H1 (cell line): ENCODE data around the gene DLG5. TPM values are rescaled to one million over a fixed set of nuclear protein-coding genes. Genes with fewer than 3 reads are reported as not detected.

Experiments
- CTCF ChIA-PET: fragments of 300-600 bp; sonication (Branson Sonifier 250); formaldehyde crosslinking; loops from one replicate; lab custom pipeline; 2021; ENCODE audit not compliant: partially characterized antibody; lab: Charles Lee
- POLR2A ChIA-PET: fragments of 300-600 bp; sonication (Branson Sonifier 250); formaldehyde crosslinking; loops from one replicate; lab custom pipeline; 2021; ENCODE audit warnings: inconsistent platforms; ENCODE audit not compliant: partially characterized antibody; lab: Charles Lee
- DNase-seq, 2 experiments: peaks; one replicate each; pipeline versions ENCODE4 v3.0.0 to v3.0.0-alpha.2; 2010 to 2022; ENCODE audit warnings: low spot score in 2 of 2, low read depth in 1 of 2, mixed read lengths in 1 of 2
- FAIRE-seq: peaks from 2 replicates; lab custom pipeline; 2011; peaks lifted over from hg19 to GRCh38; lab: Jason Lieb, UNC
- H2AFZ ChIP-seq: 2 replicates; pipeline ENCODE4 v1.8.1; 2012; ENCODE audit warnings: low read length, inconsistent platforms
- H2AK5ac ChIP-seq: 2 replicates; pipeline ENCODE4 v1.6.1; 2013; ENCODE audit warnings: low read depth, low read length
- H2BK120ac ChIP-seq: replicated peaks from 2 replicates; pipeline ENCODE3; 2013; ENCODE audit warnings: low read depth, low read length, inconsistent platforms
- H2BK12ac ChIP-seq: 2 replicates; pipeline ENCODE4 v1.6.1; 2013; ENCODE audit warnings: low read depth, low read length
- H2BK15ac ChIP-seq: 2 replicates; pipeline ENCODE4 v1.6.1; 2013; ENCODE audit warnings: low read length
- H2BK20ac ChIP-seq: 2 replicates; pipeline ENCODE4 v1.6.1; 2013; ENCODE audit warnings: low read length
- H2BK5ac ChIP-seq: 2 replicates; pipeline ENCODE4 v1.6.1; 2013; ENCODE audit warnings: low read depth, low read length
- H3K14ac ChIP-seq: 2 replicates; pipeline ENCODE4 v1.6.1; 2013; ENCODE audit warnings: inconsistent platforms; ENCODE audit not compliant: insufficient read length
- H3K18ac ChIP-seq: 2 replicates; pipeline ENCODE4 v1.6.1; 2013; ENCODE audit warnings: low read length; ENCODE audit errors: extremely low read depth
- H3K23ac ChIP-seq: 2 replicates; pipeline ENCODE4 v1.6.1; 2013; ENCODE audit warnings: inconsistent platforms; ENCODE audit not compliant: insufficient read length
- H3K23me2 ChIP-seq: 2 replicates; pipeline ENCODE4 v1.6.1; 2013; ENCODE audit warnings: low read depth, low read length
- H3K27ac ChIP-seq: 2 replicates; pipeline ENCODE4 v1.6.1; 2011; ENCODE audit warnings: low read depth, low read length, inconsistent platforms
- H3K27me3 ChIP-seq, 4 experiments: replicated peaks in 1 of 4; 1 replicate in 1 of 4; 2 replicates in 3 of 4; pipeline versions ENCODE4 v1.6.1 to v1.8.1; 2011 to 2013; ENCODE audit warnings: low read length in 3 of 4, mild to moderate bottlenecking in 3 of 4, inconsistent platforms in 2 of 4, mixed read lengths in 2 of 4, moderate library complexity in 1 of 4; ENCODE audit not compliant: control insufficient read depth in 3 of 4, insufficient read depth in 3 of 4; ENCODE audit errors: extremely low read depth in 1 of 4
- H3K36me3 ChIP-seq, 4 experiments: 2 replicates each; pipeline versions ENCODE4 v1.6.1 to v1.8.1; 2011 to 2013; ENCODE audit warnings: mild to moderate bottlenecking in 4 of 4, low read length in 3 of 4, moderate library complexity in 2 of 4, control low read depth in 1 of 4, inconsistent platforms in 1 of 4; ENCODE audit not compliant: insufficient read depth in 4 of 4, control insufficient read depth in 2 of 4
- H3K4ac ChIP-seq: replicated peaks from 2 replicates; pipeline ENCODE3; 2013; ENCODE audit warnings: low read length, low read depth, mixed read lengths, inconsistent platforms; ENCODE audit not compliant: insufficient read length
- H3K4me1 ChIP-seq, 4 experiments: replicated peaks in 1 of 4; 1 replicate in 1 of 4; 2 replicates in 3 of 4; pipeline versions ENCODE4 v1.6.1 to v1.8.1; 2011 to 2013; ENCODE audit warnings: low read length in 3 of 4, inconsistent platforms in 2 of 4, mixed read lengths in 1 of 4; ENCODE audit not compliant: insufficient read depth in 4 of 4, control insufficient read depth in 3 of 4
- H3K4me2 ChIP-seq, 2 experiments: 2 replicates each; pipeline versions ENCODE4 v1.6.1 to v1.8.1; 2011 to 2013; ENCODE audit warnings: low read depth in 2 of 2, low read length in 2 of 2, control low read depth in 1 of 2, inconsistent platforms in 1 of 2, mild to moderate bottlenecking in 1 of 2; ENCODE audit not compliant: insufficient read depth in 1 of 2
- H3K4me3 ChIP-seq, 4 experiments: fragments of 200-600, 300-600 bp in 1 of 4; sonication (generic), shearing (Covaris generic), sonication (Bioruptor Twin) in 1 of 4; 2 replicates each; pipeline versions ENCODE4 v1.5.1 to v1.8.1; 2011 to 2016; ENCODE audit warnings: low read length in 4 of 4, low read depth in 3 of 4, control low read depth in 2 of 4, inconsistent platforms in 2 of 4, mild to moderate bottlenecking in 2 of 4, mixed read lengths in 1 of 4, moderate library complexity in 1 of 4; ENCODE audit not compliant: insufficient read depth in 2 of 4; ENCODE audit errors: extremely low read depth in 1 of 4
- H3K56ac ChIP-seq: replicated peaks from 2 replicates; pipeline ENCODE3; 2013; ENCODE audit warnings: low read depth, mild to moderate bottlenecking, mixed read lengths, low read length, inconsistent platforms; ENCODE audit not compliant: insufficient read length
- H3K79me1 ChIP-seq: 2 replicates; pipeline ENCODE4 v1.6.1; 2013; ENCODE audit warnings: low read depth, low read length, control low read depth
- H3K79me2 ChIP-seq, 2 experiments: 2 replicates each; pipeline versions ENCODE4 v1.6.1 to v1.8.1; 2012 to 2013; ENCODE audit warnings: low read length in 2 of 2, mild to moderate bottlenecking in 2 of 2, inconsistent platforms in 1 of 2; ENCODE audit not compliant: insufficient read depth in 2 of 2, control insufficient read depth in 1 of 2
- H3K9ac ChIP-seq, 4 experiments: replicated peaks in 1 of 4; 1 replicate in 1 of 4; 2 replicates in 3 of 4; pipeline versions ENCODE4 v1.6.1 to v1.8.1; 2011 to 2013; ENCODE audit warnings: low read depth in 3 of 4, low read length in 3 of 4, control low read depth in 2 of 4, mild to moderate bottlenecking in 2 of 4, moderate library complexity in 2 of 4, inconsistent platforms in 1 of 4; ENCODE audit errors: extremely low read depth in 1 of 4
- H3K9me3 ChIP-seq, 2 experiments: 2 replicates each; pipeline versions ENCODE4 v1.6.1 to v1.8.1; 2012 to 2013; ENCODE audit warnings: mild to moderate bottlenecking in 2 of 2, moderate library complexity in 2 of 2, control low read depth in 1 of 2, inconsistent platforms in 1 of 2, low read depth in 1 of 2, low read length in 1 of 2, mixed read lengths in 1 of 2; ENCODE audit not compliant: insufficient read depth in 2 of 2
- H4K20me1 ChIP-seq, 2 experiments: replicated peaks in 1 of 2; 2 replicates each; pipeline versions ENCODE3 to v1.8.1; 2011 to 2013; ENCODE audit warnings: inconsistent platforms in 2 of 2, low read length in 2 of 2, mild to moderate bottlenecking in 1 of 2; ENCODE audit not compliant: insufficient read depth in 2 of 2, control insufficient read depth in 1 of 2
- H4K5ac ChIP-seq: 2 replicates; pipeline ENCODE4 v1.6.1; 2013; ENCODE audit warnings: low read length, low read depth, mixed read lengths, inconsistent platforms; ENCODE audit not compliant: insufficient read length
- H4K8ac ChIP-seq: 2 replicates; pipeline ENCODE4 v1.8.0; 2013; ENCODE audit warnings: mild to moderate bottlenecking, moderate library complexity, low read length, inconsistent platforms; ENCODE audit not compliant: insufficient read depth; ENCODE audit errors: extremely low read depth
- H4K91ac ChIP-seq: replicated peaks from 2 replicates; pipeline ENCODE3; 2013; ENCODE audit warnings: low read length, mixed read lengths, inconsistent platforms; ENCODE audit not compliant: insufficient read length
- CBX8 ChIP-seq: fragments of 300-800, 300-1000 bp; sonication (generic); IDR thresholded peaks from 2 replicates; pipeline ENCODE4 v1.7.1; 2016; ENCODE audit warnings: low read depth, low read length, borderline replicate concordance
- JUND ChIP-seq: IDR thresholded peaks from 2 replicates; pipeline ENCODE4 v1.6.1; 2011; ENCODE audit warnings: mild to moderate bottlenecking, improper control_type of control experiment, low read length
- KDM4A ChIP-seq: IDR thresholded peaks from one replicate; pipeline ENCODE4 v1.7.1; 2012; ENCODE audit warnings: low read depth, mild to moderate bottlenecking, moderate library complexity, low read length, inconsistent platforms; ENCODE audit not compliant: severe bottlenecking
- PHF8 ChIP-seq: fragments of 200-600 bp; sonication (generic); conservative IDR thresholded peaks from 2 replicates; pipeline ENCODE4 v1.7.1; 2012; ENCODE audit warnings: low read depth, mild to moderate bottlenecking, inconsistent platforms, low read length, moderate library complexity
- POLR2A ChIP-seq, 2 experiments: IDR thresholded peaks; 1 replicate in 1 of 2; 2 replicates in 1 of 2; pipeline ENCODE4 v1.6.1; 2011; ENCODE audit warnings: low read depth in 2 of 2, low read length in 2 of 2, mild to moderate bottlenecking in 2 of 2; ENCODE audit errors: control extremely low read depth in 1 of 2
- POLR2AphosphoS5 ChIP-seq: IDR thresholded peaks from 2 replicates; pipeline ENCODE4 v1.6.1; 2011; ENCODE audit warnings: low read depth, low read length
- POU5F1 ChIP-seq: IDR thresholded peaks from 2 replicates; pipeline ENCODE4 v1.6.1; 2011; ENCODE audit warnings: low read depth, mild to moderate bottlenecking, low read length, moderate library complexity
- TAF1 ChIP-seq: IDR thresholded peaks from 2 replicates; pipeline ENCODE4 v1.6.1; 2011; ENCODE audit warnings: mild to moderate bottlenecking, low read depth, low read length
- YY1 ChIP-seq: IDR thresholded peaks from 2 replicates; pipeline ENCODE4 v1.6.1; 2011; ENCODE audit warnings: low read depth, mild to moderate bottlenecking, low read length
- WGBS, 2 experiments: shearing (Covaris generic) in 1 of 2; methylation state at CpG; one replicate each; pipeline versions ENCODE4 v1.1.6 to v1.1.7; 2013 to 2015; ENCODE audit warnings: low lambda C conversion rate in 2 of 2, mixed read lengths in 2 of 2, inconsistent platforms in 1 of 2, low coverage in 1 of 2, missing lambda C conversion rate in 1 of 2; ENCODE audit not compliant: insufficient replicate concordance in 2 of 2, insufficient coverage in 1 of 2, insufficient read length in 1 of 2; ENCODE audit errors: extremely low coverage in 1 of 2, missing lambda C conversion rate in 1 of 2; 5-methylcytosine and 5-hydroxymethylcytosine counted together
- polyA plus RNA-seq, 7 experiments: library from polyadenylated mRNA; depleted of rRNA in 3 of 7; stranded (reverse) in 5 of 7; unstranded in 2 of 7; fragments of >200 nt in 5 of 7; fragments of 200-250 nt in 2 of 7; gene quantifications; 1 replicate in 5 of 7; 2 replicates in 1 of 7; 4 replicates in 1 of 7; pipeline versions ENCODE4 v1.2.1 to v1.2.3, GENCODE V29; 2011 to 2013; ENCODE audit warnings: missing spikeins in 2 of 7, mixed read lengths in 2 of 7
- total RNA-seq: library from RNA; stranded (reverse); fragmentation: NEBNext Ultra II Directional; extraction: Animal tissue kit (Norgen Biotek cat#: 25700); gene quantifications from 2 replicates; pipeline ENCODE4 v1.2.1, GENCODE V29; 2021
- TF ChIP-seq, protein P1 (sequence below), 3 experiments: IDR thresholded peaks; 1 replicate in 2 of 3; 2 replicates in 1 of 3; pipeline versions ENCODE4 v1.5.1 to v1.6.1; 2011; ENCODE audit warnings: low read length in 3 of 3, mild to moderate bottlenecking in 3 of 3, inconsistent platforms in 2 of 3, low read depth in 1 of 3, moderate library complexity in 1 of 3; ENCODE audit not compliant: insufficient read depth in 1 of 3; ENCODE audit errors: control extremely low read depth in 1 of 3
- TF ChIP-seq, protein P2 (sequence below): IDR thresholded peaks from 2 replicates; pipeline ENCODE4 v1.6.1; 2011; ENCODE audit warnings: low read length, improper control_type of control experiment

Gene DLG5
- total and polyA plus RNA-seq, 2 of the 8 experiments (the other 6 are each of a cell fraction or from before 2014, with no cell fraction given) = 15.6 to 71.4 TPM

DNA sequence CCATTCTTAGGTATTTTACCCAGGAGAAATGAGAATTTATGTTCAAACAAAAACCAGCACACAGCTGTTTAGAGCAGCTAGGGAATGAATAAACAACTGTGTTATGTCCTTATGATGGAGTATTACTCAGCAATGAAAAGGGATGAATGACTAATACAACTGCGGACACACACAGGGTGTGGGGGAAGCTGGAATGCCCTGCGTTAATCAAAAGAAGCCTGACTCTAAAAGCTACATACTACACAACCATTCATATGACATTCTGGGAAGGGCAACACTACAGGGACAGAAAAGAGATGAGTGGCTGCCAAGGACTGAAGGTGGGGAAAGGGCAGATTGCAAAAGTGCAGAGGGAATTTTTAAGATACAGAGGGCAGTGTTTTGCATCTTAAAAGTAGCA, 64.0 kb downstream of the DLG5 start:
- no peak overlapping the region for H3K56ac ChIP-seq
- TF ChIP-seq YY1 (no peak), CBX8 (no peak), KDM4A (no peak), POLR2A (IDR thresholded peaks at IDR 0.05; ENCODE audit: control extremely low read depth in 1 of 2, low read depth in 2 of 2, low read length in 2 of 2) (no peak), TAF1 (no peak), POU5F1 (no peak), JUND (no peak), POLR2AphosphoS5 (no peak), PHF8 (no peak)
- TF ChIP-seq, protein P1, sequence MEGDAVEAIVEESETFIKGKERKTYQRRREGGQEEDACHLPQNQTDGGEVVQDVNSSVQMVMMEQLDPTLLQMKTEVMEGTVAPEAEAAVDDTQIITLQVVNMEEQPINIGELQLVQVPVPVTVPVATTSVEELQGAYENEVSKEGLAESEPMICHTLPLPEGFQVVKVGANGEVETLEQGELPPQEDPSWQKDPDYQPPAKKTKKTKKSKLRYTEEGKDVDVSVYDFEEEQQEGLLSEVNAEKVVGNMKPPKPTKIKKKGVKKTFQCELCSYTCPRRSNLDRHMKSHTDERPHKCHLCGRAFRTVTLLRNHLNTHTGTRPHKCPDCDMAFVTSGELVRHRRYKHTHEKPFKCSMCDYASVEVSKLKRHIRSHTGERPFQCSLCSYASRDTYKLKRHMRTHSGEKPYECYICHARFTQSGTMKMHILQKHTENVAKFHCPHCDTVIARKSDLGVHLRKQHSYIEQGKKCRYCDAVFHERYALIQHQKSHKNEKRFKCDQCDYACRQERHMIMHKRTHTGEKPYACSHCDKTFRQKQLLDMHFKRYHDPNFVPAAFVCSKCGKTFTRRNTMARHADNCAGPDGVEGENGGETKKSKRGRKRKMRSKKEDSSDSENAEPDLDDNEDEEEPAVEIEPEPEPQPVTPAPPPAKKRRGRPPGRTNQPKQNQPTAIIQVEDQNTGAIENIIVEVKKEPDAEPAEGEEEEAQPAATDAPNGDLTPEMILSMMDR (IDR thresholded peaks at IDR 0.05; ENCODE audit: control extremely low read depth in 1 of 3, insufficient read depth in 1 of 3, low read depth in 1 of 3, low read length in 3 of 3) = no peak
- TF ChIP-seq, protein P2, sequence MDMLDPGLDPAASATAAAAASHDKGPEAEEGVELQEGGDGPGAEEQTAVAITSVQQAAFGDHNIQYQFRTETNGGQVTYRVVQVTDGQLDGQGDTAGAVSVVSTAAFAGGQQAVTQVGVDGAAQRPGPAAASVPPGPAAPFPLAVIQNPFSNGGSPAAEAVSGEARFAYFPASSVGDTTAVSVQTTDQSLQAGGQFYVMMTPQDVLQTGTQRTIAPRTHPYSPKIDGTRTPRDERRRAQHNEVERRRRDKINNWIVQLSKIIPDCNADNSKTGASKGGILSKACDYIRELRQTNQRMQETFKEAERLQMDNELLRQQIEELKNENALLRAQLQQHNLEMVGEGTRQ = no peak

More for the DNA sequence above, 64.0 kb downstream of the DLG5 start:
- Histone ChIP-seq H3K27me3 (no peaks in the 10 kb centered on the region), H3K79me2 (peaks cover 0 to 26% of the 10 kb centered on the region in 2 experiments; a peak in 2 of 4 replicates), H3K18ac (no peak overlapping the region), H3K27ac (no peak overlapping the region), H4K5ac (no peak overlapping the region), H3K4me3 (no peak overlapping the region), H4K8ac (no peak overlapping the region), H3K9ac (no peak overlapping the region), H2BK15ac (no peak overlapping the region), H2BK20ac (no peak overlapping the region), H3K79me1 (peaks cover 2% of the 10 kb centered on the region; the same call in 1 of the 2 replicates), H3K9me3 (no peaks in the 10 kb centered on the region), H2AK5ac (no peak overlapping the region), H3K4me1 (peaks cover 0 to 23% (median 10%) of the 10 kb centered on the region in 4 experiments; a peak in 6 of 7 replicates), H3K23ac (no peak overlapping the region), H3K23me2 (no peaks in the 10 kb centered on the region), H2BK5ac (no peak overlapping the region), H2BK12ac (no peak overlapping the region), H2BK120ac (no peak overlapping the region), H3K4me2 (no peak overlapping the region), H4K20me1 (peaks cover 0 to 2% of the 10 kb centered on the region in 2 experiments), H3K14ac (no peak overlapping the region), H2AFZ (no peak overlapping the region), H4K91ac (no peak overlapping the region), H3K36me3 (peaks cover 0 to 8% (median 1%) of the 10 kb centered on the region in 4 experiments; a peak in 2 of 8 replicates), H3K4ac (no peak overlapping the region)
- WGBS, 2 experiments = 100% methylated on average over 2 of the region's 2 CpGs; no CpG with 5 or more reads in 1 of the 2 experiments
- POLR2A ChIA-PET = interaction anchor here (0.7 to 1.9 kb wide), 2 partner anchors 16 to 63 kb away, joined by 3 to 6 read pairs; no protein-coding TSS in a partner anchor
- DNase-seq = no peak
- FAIRE-seq = no peak
- CTCF ChIA-PET = interaction anchor here (0.7 to 3.0 kb wide), 4 partner anchors 16 to 112 kb away, joined by 5 to 7 read pairs (median 6); no protein-coding TSS in a partner anchor
